Natural killer cell treated with Interleukin-12 subunit alpha and Interleukin-12 subunit beta and Interleukin-15 and Interleukin-18, amount 100 ng/mL, for 72 hours (primary cell): Measurements from ENCODE around the gene COMMD1. TPM values are rescaled to one million over a fixed set of nuclear protein-coding genes. Genes with fewer than 3 reads are reported as not detected.
A peak's percentile ranks its signal among the peaks of the same experiment; 100 is the strongest.
"Not testable (repeated sequence)": the region's sequence is repeated elsewhere in the genome, so short reads cannot be mapped to it uniquely, and the experiment has no call there.

Experiments
- ATAC-seq, 2 donors: fragments of 150-1000 bp; cut with Tn5 transposase in 1 of 2; sonication (Bioruptor Pico), chemical (Tn5 transposase) in 1 of 2; 2 replicates each; pipeline ENCODE4 v1.10.0; 2021
- DNase-seq: peaks from one replicate; pipeline ENCODE4 v3.0.0; 2022; ENCODE audit warnings: low spot score
- H3K27ac Mint-ChIP-seq, 2 donors: 1 replicate in 1 of 2; 2 replicates in 1 of 2; pipeline ENCODE4 v1.8.0; 2022; ENCODE audit warnings: mixed read lengths in 2 of 2, mild to moderate bottlenecking in 1 of 2, moderate library complexity in 1 of 2
- H3K27me3 Mint-ChIP-seq, 2 donors: 1 replicate in 1 of 2; 2 replicates in 1 of 2; pipeline ENCODE4 v1.8.0; 2022; ENCODE audit warnings: mixed read lengths in 2 of 2
- H3K36me3 Mint-ChIP-seq: one replicate; pipeline ENCODE4 v1.8.0; 2022; ENCODE audit warnings: mixed read lengths
- H3K4me1 Mint-ChIP-seq, 2 donors: 1 replicate in 1 of 2; 2 replicates in 1 of 2; pipeline ENCODE4 v1.8.0; 2022; ENCODE audit warnings: low read depth in 2 of 2, mixed read lengths in 2 of 2, mild to moderate bottlenecking in 1 of 2
- H3K4me3 Mint-ChIP-seq: one replicate; pipeline ENCODE4 v1.8.0; 2022; ENCODE audit warnings: mixed read lengths
- H3K9me3 Mint-ChIP-seq: 2 replicates; pipeline ENCODE4 v1.8.0; 2022; ENCODE audit warnings: mixed read lengths
- total RNA-seq, 2 donors: library from RNA; stranded (reverse); gene quantifications; one replicate each; pipeline ENCODE4 v1.2.3, GENCODE V29; 2022

Gene COMMD1
- total RNA-seq, 2 donors from 2014 or later, result 34.4 to 44.4 TPM

DNA sequence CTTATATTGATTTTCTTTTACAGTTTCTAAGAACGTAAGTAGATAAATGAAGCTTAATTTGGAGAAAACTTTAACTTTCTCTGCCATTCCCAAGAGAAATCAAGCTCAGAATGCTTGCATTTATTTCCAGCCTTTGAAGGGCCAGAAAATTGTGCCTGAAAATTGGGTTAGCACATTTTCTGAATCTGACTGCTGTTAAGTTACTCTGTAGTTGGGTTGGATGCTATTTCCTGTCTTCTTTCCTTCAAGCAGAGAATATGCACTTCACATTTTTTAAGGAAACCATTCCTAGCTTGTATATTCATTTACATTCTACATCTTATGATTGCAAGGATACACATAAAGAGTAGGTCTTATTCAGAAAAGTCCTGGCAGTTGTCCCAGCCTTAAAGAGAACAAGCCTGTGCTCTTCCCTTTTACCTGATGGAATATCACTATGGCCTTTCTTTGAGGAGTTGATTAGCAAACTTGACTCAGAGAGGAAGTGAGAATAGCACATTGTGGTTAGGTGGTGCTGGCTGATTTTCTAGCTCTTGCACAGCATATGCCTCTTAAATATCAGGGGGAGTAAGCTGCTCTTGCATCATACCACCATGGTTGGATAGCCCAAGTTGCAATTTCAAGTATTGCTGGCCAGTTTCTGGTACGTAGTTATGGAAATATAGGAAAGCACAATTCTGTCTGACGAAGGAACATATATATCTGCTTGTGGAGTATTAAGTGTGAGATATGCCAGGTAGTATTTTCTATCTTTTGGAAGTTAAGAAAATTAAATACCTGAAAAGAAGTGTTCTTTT, 133.7 kb downstream of the COMMD1 start:
- H3K27me3 Mint-ChIP-seq, result no peaks in the 10 kb centered on the region
- H3K4me3 Mint-ChIP-seq, result peak overlapping the region; percentile 40
- peaks cover 25% of the 10 kb centered on the region in 2 donors for H3K4me1 Mint-ChIP-seq
- DNase-seq (peak; percentile 80), ATAC-seq (peak; percentile 97 to 99)
- H3K9me3 Mint-ChIP-seq, result peaks cover 3% of the 10 kb centered on the region
- peak overlapping the region; percentile 73 to 95 for H3K27ac Mint-ChIP-seq
- no peaks in the 10 kb centered on the region for H3K36me3 Mint-ChIP-seq

DNA sequence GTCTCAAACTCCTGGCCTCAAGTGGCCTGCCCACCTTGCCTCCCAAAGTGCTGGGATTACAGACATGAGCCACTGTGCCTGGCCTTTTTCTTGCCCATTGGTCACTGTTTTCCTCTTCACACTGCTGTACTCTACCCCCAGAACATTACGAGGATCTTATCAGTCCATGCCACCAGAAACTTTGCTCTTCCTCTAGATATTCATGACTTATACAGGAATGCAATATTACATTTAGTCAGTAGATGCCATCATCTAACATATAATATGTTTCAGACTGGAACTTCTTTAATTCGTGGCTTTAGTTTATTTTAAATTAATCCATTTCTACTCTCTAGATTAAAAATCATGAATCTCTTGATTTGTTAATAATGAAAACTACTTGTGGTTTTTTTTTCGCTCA, 135.5 kb downstream of the COMMD1 start:
- H3K36me3 Mint-ChIP-seq, result no peaks in the 10 kb centered on the region
- H3K9me3 Mint-ChIP-seq, result peaks cover 3% of the 10 kb centered on the region
- H3K4me3 Mint-ChIP-seq, result peak overlapping the region; percentile 59
- peaks cover 25% of the 10 kb centered on the region in 2 donors for H3K4me1 Mint-ChIP-seq
- DNase-seq (no peak), ATAC-seq (no peak)
- H3K27ac Mint-ChIP-seq, result peak overlapping the region; percentile 71 to 95
- no peaks in the 10 kb centered on the region for H3K27me3 Mint-ChIP-seq

DNA sequence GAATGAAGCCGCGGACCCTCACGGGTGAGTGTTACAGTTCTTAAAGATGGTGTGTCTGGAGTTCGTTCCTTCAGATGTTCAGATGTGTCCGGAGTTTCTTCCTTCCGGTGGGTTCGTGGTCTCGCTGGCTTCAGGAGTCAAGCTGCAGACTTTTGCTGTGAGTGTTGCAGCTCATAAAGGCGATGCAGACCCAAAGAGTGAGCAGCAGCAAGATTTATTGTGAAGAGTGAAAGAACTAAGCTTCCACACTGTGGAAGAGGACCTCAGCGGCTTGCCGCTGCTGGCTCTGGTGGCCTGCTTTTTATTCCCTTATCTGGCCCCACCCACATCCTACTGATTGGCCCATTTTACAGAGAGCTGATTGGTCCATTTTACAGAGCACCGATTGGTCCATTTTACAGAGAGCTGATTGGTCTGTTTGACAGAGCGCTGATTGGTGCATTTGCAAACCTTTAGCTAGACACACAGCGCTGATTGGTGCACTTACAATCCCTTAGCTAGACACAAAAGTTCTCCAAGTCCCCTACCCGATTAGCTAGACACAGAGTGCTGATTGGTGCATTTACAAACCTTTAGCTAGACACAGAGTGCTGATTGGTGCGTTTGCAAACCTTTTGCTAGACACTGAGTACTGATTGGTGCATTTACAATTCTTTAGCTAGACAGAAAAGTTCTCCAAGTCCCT, 136.4 kb downstream of the COMMD1 start:
- ATAC-seq, H3K9me3 Mint-ChIP-seq, H3K27me3 Mint-ChIP-seq, DNase-seq, H3K36me3 Mint-ChIP-seq: not testable (repeated sequence)
- Mint-ChIP-seq H3K4me3 (peak overlapping the region; percentile 59), H3K27ac (peak overlapping the region; percentile 71 to 95), H3K4me1 (peaks cover 25% of the 10 kb centered on the region in 2 donors)

DNA sequence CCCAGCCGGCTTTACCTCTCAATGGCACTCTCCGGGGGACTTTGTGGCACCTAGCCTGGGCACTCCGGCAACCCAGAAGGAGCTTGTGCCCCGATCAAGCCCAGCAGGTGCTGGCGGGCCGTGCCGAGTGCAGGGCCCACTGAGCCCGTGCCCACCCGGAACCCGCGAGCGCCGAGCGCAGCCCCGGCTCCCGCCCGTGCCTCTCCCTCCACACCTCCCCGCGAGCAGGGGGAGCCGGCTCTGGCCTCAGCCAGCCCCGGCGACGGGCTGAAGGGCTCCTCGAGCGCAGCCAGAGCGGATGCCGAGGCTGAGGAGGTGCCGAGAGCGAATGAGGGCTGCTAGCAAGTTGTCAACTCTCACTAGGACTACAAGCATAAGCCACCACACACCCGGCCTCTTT, 136.9 kb downstream of the COMMD1 start:
- ATAC-seq (no peak), DNase-seq (no peak)
- no peaks in the 10 kb centered on the region for H3K27me3 Mint-ChIP-seq
- H3K36me3 Mint-ChIP-seq, result no peaks in the 10 kb centered on the region
- peak overlapping the region in 1 of 2 donors; percentile 95 for H3K27ac Mint-ChIP-seq
- peaks cover 3% of the 10 kb centered on the region for H3K9me3 Mint-ChIP-seq
- H3K4me1 Mint-ChIP-seq, result peaks cover 25% of the 10 kb centered on the region in 2 donors
- H3K4me3 Mint-ChIP-seq, result no peak overlapping the region

DNA sequence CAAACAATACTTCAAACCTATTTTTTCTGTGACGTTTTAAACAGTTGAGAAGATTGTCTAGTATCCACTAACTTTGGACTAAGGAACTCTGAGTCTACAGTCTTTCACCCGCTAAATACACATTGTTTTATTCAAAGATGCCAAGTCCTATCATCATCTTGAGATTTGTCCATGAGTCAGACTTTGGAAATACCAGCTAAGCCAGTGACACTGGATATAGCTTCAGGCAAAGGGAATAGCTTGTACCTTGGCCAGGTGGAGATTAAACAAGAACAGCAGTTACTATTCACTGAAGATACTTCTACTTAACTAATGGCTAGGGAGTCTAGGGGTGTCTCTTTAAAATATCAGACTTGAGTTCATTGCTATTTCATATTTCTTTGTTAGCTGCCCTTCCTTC, 137.5 kb downstream of the COMMD1 start:
- Mint-ChIP-seq H3K4me1 (peaks cover 25% of the 10 kb centered on the region in 2 donors), H3K36me3 (no peaks in the 10 kb centered on the region), H3K27me3 (no peaks in the 10 kb centered on the region), H3K27ac (peak overlapping the region in 1 of 2 donors; percentile 65), H3K9me3 (peaks cover 3% of the 10 kb centered on the region), H3K4me3 (no peak overlapping the region)
- ATAC-seq (no peak), DNase-seq (no peak)

DNA sequence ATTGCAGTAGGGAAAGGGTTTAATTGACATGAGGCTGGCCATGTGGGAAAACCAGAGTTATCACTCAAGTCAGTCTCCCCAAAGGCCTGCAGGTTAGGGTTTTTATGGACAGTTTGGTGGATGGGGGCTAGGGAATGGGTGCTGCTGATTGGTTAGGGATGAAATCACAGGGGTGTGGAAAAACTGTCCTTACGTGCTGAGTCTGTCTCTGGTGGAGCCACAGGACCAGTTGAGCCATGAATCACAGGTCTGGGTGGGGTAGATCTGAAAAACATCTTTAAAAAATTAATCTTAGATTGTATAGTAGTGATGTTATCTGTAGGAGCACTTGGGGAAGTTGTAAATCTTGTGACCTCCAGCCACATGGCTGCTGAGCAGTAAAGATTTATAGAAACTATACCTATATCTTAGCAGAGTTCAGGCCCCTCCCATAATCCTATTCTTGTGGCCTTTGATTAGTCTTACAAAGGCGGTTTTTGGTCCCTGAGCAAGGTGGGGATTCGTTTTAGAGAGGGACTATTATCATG, 139.6 kb downstream of the COMMD1 start:
- H3K27me3 Mint-ChIP-seq, result no peaks in the 10 kb centered on the region
- peaks cover 3% of the 10 kb centered on the region for H3K9me3 Mint-ChIP-seq
- ATAC-seq, result no peak

DNA sequence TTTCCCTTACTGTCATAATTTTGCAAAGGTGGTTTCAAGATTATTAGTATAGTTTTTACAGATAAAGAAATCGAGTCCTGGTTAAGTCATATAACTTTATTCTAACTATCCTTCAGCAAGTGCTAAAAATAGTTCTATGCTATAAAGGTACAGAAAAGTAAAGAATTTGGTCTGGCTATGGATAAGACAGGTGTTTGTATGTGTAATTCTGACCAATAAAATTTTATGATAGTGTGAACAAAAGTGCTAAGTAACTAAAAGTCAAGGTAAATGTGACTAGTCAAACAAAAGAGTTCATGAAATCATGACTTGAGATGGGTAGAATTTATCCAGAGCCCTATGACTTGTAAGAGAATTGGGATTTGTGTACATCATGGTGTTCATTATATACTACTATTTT, 140.7 kb downstream of the COMMD1 start:
- peaks cover 7 to 8% of the 10 kb centered on the region in 2 donors for H3K4me1 Mint-ChIP-seq
- DNase-seq (no peak), ATAC-seq (no peak)
- H3K4me3 Mint-ChIP-seq, result no peak overlapping the region
- H3K36me3 Mint-ChIP-seq, result no peaks in the 10 kb centered on the region
- H3K9me3 Mint-ChIP-seq, result no peaks in the 10 kb centered on the region
- H3K27ac Mint-ChIP-seq, result no peak overlapping the region
- no peaks in the 10 kb centered on the region for H3K27me3 Mint-ChIP-seq

More for the DNA sequence above, 139.6 kb downstream of the COMMD1 start:
- H3K4me1 Mint-ChIP-seq, result peaks cover 12% of the 10 kb centered on the region in 2 donors
- DNase-seq, result no peak
- H3K4me3 Mint-ChIP-seq, result no peak overlapping the region
- H3K27ac Mint-ChIP-seq, result peak overlapping the region in 1 of 2 donors; percentile 39
- H3K36me3 Mint-ChIP-seq, result no peaks in the 10 kb centered on the region

DNA sequence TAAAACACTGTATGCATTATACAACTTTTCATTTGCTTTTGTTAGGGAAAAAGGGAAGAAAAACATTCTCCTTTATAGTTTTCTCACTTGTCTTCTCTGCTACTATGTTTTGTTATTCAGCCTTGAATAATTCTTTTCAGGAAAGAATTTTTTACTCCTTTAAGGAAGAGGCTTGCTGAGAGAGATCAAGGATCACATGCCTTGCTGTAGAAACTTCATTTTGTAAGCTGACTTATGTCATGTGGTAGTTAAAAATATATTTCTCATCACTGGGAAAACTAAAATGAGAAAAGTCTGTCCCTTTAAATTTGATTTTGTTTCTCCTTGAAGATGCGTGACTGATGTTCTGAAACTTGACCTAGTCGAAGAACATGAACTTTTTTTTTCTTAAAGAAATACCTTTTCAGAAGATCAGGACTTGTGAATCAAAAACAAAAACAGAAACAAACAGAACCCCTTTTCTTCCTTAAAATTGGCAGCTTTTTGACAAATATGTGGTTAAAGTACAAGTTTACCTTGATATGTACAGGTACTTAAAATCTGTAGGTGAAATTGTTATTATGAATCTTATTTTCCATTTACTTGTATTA, 145.1 kb downstream of the COMMD1 start:
- no peak overlapping the region for H3K4me3 Mint-ChIP-seq
- no peak for ATAC-seq
- DNase-seq, result no peak
- H3K9me3 Mint-ChIP-seq, result no peaks in the 10 kb centered on the region
- H3K36me3 Mint-ChIP-seq, result no peaks in the 10 kb centered on the region
- H3K27me3 Mint-ChIP-seq, result no peaks in the 10 kb centered on the region
- no peak overlapping the region for H3K27ac Mint-ChIP-seq
- H3K4me1 Mint-ChIP-seq, result peaks cover 15 to 27% of the 10 kb centered on the region in 2 donors

DNA sequence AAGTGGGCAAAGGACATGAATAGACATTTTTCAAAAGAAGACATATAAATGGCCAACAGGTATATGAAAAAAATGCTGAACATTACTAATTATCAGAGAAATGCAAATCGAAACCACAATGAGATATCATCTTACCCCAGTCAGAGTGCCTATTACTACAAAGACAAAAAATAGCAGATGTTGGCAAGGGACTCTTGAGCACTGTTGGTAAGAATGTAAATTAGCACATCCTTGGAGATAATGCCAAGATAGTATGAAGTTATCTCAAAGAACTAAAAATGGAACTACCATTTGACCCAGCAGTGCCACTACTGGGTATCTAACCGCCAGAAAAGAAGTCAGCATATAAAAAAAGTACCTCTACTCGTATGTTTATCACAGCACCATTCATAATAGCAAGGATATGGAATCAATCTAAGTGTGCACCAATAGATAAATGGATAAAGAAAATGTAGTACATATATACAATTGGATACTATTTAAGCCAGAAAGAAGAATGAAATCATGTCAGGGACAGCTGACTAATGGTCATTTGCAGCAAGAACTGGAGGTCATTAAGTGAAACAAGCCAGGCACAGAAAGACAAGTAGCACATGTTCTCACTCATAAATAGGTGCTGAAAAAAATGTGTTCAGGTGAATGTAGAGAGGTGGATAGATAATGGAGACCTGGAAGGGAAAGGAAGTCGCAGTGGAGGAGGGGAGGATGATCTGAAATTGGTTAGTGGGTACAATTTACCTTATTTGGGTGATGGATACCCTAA, 148.7 kb downstream of the COMMD1 start:
- DNase-seq (no peak), ATAC-seq (no peak)
- peak overlapping the region in 1 of 2 donors; percentile 0 for H3K27ac Mint-ChIP-seq
- no peaks in the 10 kb centered on the region for H3K36me3 Mint-ChIP-seq
- H3K9me3 Mint-ChIP-seq, result no peaks in the 10 kb centered on the region
- peaks cover 15 to 27% of the 10 kb centered on the region in 2 donors for H3K4me1 Mint-ChIP-seq
- no peaks in the 10 kb centered on the region for H3K27me3 Mint-ChIP-seq
- H3K4me3 Mint-ChIP-seq, result peak overlapping the region; percentile 11

DNA sequence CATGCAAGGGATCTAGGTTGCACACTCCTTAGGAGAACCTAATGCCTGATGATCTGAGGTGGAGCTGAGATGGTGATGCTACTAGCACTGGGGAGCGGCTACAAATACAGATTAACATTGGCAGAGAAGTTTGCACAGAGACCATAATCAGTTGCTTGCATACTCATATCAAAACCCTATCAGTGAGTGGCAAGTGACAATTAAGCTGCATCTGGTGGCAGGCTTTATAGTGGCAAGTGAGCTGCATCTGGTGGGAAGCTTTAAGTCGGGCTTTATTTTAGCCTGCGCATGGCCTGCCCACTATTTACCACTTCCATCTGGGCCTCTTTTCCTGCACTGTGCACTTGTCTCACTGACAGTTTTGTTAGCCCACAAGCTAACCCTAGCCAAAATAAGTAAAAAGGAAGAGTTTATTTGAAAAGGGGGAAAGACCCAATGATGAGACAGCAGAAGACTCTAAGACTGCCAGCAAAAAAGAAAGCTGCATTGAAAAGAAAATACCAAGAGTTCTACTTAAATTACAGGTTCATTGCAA, 149.5 kb downstream of the COMMD1 start:
- peak in 1 of 2 donors; percentile 33 for ATAC-seq
- Mint-ChIP-seq H3K4me1 (peaks cover 19 to 27% of the 10 kb centered on the region in 2 donors), H3K27me3 (no peaks in the 10 kb centered on the region), H3K27ac (peak overlapping the region in 1 of 2 donors; percentile 0), H3K4me3 (peak overlapping the region; percentile 11), H3K9me3 (no peaks in the 10 kb centered on the region), H3K36me3 (no peaks in the 10 kb centered on the region)
- DNase-seq, result no peak

DNA sequence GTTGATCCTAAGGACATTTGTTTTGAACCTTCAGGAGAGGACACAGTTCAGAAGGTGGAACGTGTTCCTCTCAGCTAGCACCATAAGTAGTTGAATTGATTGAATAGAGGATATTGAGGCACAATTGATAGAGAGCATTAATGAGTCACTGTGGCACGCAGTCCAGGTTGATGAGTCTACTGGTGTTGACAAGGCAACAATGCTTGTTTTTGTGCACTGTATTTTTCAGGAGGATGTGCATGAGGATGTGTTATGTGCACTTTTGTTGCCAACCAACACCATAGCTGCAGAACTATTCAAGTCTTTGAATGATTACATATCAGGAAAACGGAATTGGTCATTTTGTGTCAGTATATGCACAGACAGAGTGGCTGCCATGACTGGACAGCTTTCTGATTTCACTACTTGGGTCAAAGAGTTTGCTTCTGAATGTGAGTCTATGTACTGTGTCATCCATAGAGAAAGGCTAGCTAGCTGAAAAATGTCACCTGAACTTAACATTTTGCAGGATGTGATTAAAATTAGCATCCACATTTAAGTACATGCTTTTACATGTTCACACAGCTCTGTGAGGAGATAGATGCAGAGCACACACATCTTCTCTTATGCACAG, 150.4 kb downstream of the COMMD1 start:
- no peak for DNase-seq

DNA sequence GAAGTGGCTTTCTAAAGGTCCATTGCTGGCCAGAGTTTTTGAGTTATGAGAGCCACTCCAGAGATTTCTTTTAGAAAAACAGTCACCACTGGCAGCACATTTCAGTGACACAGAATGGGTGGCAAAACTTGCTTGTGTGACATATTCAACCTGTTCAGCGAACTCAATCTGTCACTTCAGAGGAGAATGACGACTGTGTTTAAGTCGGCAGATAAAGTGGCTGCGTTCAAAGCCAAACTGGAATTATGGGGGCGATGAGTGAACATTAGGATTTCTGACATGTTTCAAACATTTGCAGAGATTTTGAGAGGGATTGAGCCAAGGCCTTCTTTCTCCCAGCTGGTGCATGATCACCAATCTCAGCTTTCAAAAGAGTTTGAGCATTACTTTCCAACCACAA, 150.9 kb downstream of the COMMD1 start:
- Mint-ChIP-seq H3K36me3 (no peaks in the 10 kb centered on the region), H3K9me3 (no peaks in the 10 kb centered on the region), H3K27me3 (no peaks in the 10 kb centered on the region), H3K27ac (no peak overlapping the region), H3K4me3 (no peak overlapping the region), H3K4me1 (peaks cover 19 to 27% of the 10 kb centered on the region in 2 donors)
- DNase-seq (no peak), ATAC-seq (no peak)

More for the DNA sequence above, 150.4 kb downstream of the COMMD1 start:
- peak in 1 of 2 donors; percentile 59 for ATAC-seq
- H3K27me3 Mint-ChIP-seq, result no peaks in the 10 kb centered on the region
- no peaks in the 10 kb centered on the region for H3K36me3 Mint-ChIP-seq
- H3K4me3 Mint-ChIP-seq, result no peak overlapping the region
- H3K9me3 Mint-ChIP-seq, result no peaks in the 10 kb centered on the region
- peaks cover 19 to 27% of the 10 kb centered on the region in 2 donors for H3K4me1 Mint-ChIP-seq
- H3K27ac Mint-ChIP-seq, result no peak overlapping the region
